Measurements from ENCODE around the gene ABCC3. TPM values are rescaled to one million over a fixed set of nuclear protein-coding genes. Genes with fewer than 3 reads are reported as not detected.

The ABCC3 gene
- total and polyA plus RNA-seq, 2 of the 8 experiments (the other 6 are each of a cell fraction or from before 2014, with no cell fraction given): 0.35 to 0.37 TPM

GRCh38 chr17:50657054-50657453, 22.4 kb downstream of the ABCC3 start (continued):
- no peak for TF ChIP-seq CTCF (IDR thresholded peaks at IDR 0.05; ENCODE audit: control extremely low read depth in 1 of 3, insufficient read depth in 1 of 3, low read depth in 1 of 3, low read length in 3 of 3)
- no peak for TF ChIP-seq JUN (IDR thresholded peaks at IDR 0.05; ENCODE audit: low read depth, low read length)
- no peak for TF ChIP-seq CHD1 (IDR thresholded peaks at IDR 0.05; ENCODE audit: low read depth, low read length)
- TF ChIP-seq JUND (IDR thresholded peaks at IDR 0.05; ENCODE audit: low read length): no peak

Measured in H1 (cell line).